GM19025 (cell line): Measurements from ENCODE around the gene SDK1.
"Not testable (repeated sequence)": the region's sequence is repeated elsewhere in the genome, so short reads cannot be mapped to it uniquely, and the experiment has no call there.

ENCODE experiments used
- ATAC-seq: cut with Tn5 transposase; IDR thresholded peaks from one replicate; pipeline ENCODE4 v1.9.1; 2021; ENCODE audit warnings: mild to moderate bottlenecking, low read depth, moderate library complexity; ENCODE audit not compliant: unreplicated experiment

Gene SDK1

GRCh38 chr7:4297165-4297917 lies 996.3 kb downstream of the SDK1 start:
- no peak for ATAC-seq

- no peak for ATAC-seq
Observed at GRCh38 chr7:4297918-4298219, 996.8 kb downstream of the SDK1 start.

GRCh38 chr7:4299431-4299830 lies 998.4 kb downstream of the SDK1 start:
- no peak for ATAC-seq

GRCh38 chr7:4302203-4302905 lies 1001.3 kb downstream of the SDK1 start:
- ATAC-seq = no peak

- ATAC-seq = no peak
Observed at GRCh38 chr7:4307316-4308204, 1006.5 kb downstream of the SDK1 start.

GRCh38 chr7:4308205-4308590 lies 1007.1 kb downstream of the SDK1 start:
- no peak for ATAC-seq

- ATAC-seq = not testable (repeated sequence)
Observed at GRCh38 chr7:4313911-4314310, 1012.9 kb downstream of the SDK1 start.

GRCh38 chr7:4314316-4314715 lies 1013.3 kb downstream of the SDK1 start:
- ATAC-seq = not testable (repeated sequence)
